Liver (tissue), 9 donors: Measurements from ENCODE around the gene NDUFS1. TPM values are rescaled to one million over a fixed set of nuclear protein-coding genes. Genes with fewer than 3 reads are reported as not detected.

Experiments used
- DNase-seq: peaks from one replicate; pipeline ENCODE4 v3.0.0-alpha.2; 2017; ENCODE audit warnings: low spot score
- H3K27ac ChIP-seq, 2 donors: one replicate each; pipeline ENCODE4 v1.7.0; 2013; ENCODE audit warnings: inconsistent platforms in 2 of 2, low read length in 2 of 2, control low read depth in 1 of 2, low read depth in 1 of 2, mild to moderate bottlenecking in 1 of 2
- H3K27me3 ChIP-seq, 4 donors: one replicate each; pipeline versions ENCODE4 v1.6.1 to v1.7.0; 2013; ENCODE audit warnings: low read length in 3 of 4, inconsistent platforms in 1 of 4, mild to moderate bottlenecking in 1 of 4, moderate library complexity in 1 of 4; ENCODE audit not compliant: control insufficient read depth in 4 of 4, insufficient read depth in 4 of 4
- H3K36me3 ChIP-seq, 4 donors: one replicate each; pipeline versions ENCODE4 v1.6.1 to v1.7.0; 2013; ENCODE audit warnings: low read length in 3 of 4, mild to moderate bottlenecking in 3 of 4, low read depth in 1 of 4, moderate library complexity in 1 of 4; ENCODE audit not compliant: control insufficient read depth in 4 of 4, insufficient read depth in 3 of 4
- H3K4me1 ChIP-seq, 4 donors: one replicate each; pipeline versions ENCODE4 v1.6.1 to v1.7.0; 2013; ENCODE audit warnings: low read length in 3 of 4, mild to moderate bottlenecking in 3 of 4, moderate library complexity in 1 of 4; ENCODE audit not compliant: control insufficient read depth in 4 of 4, insufficient read depth in 4 of 4
- H3K4me3 ChIP-seq, 3 donors: one replicate each; pipeline versions ENCODE4 v1.6.1 to v1.7.0; 2013; ENCODE audit warnings: low read length in 3 of 3, control low read depth in 1 of 3, low read depth in 1 of 3, mild to moderate bottlenecking in 1 of 3
- H3K9ac ChIP-seq, 2 donors: one replicate each; pipeline ENCODE4 v1.7.0; 2013; ENCODE audit warnings: low read length in 2 of 2, mild to moderate bottlenecking in 2 of 2, moderate library complexity in 2 of 2, control low read depth in 1 of 2, low read depth in 1 of 2
- H3K9me3 ChIP-seq, 4 donors: one replicate each; pipeline versions ENCODE4 v1.6.1 to v1.7.0; 2013; ENCODE audit warnings: low read length in 3 of 4; ENCODE audit not compliant: control insufficient read depth in 4 of 4
- CTCF ChIP-seq: fragments of 150-350 bp; IDR thresholded peaks from 2 replicates; pipeline ENCODE4 v1.5.1; 2017; ENCODE audit warnings: improper control_type of control experiment, low read depth, low read length; ENCODE audit not compliant: missing input control
- EGR1 ChIP-seq, 2 donors: IDR thresholded peaks; 2 replicates each; pipeline ENCODE4 v1.6.1; 2016 to 2018; ENCODE audit warnings: antibody characterized with exemption in 2 of 2, low read depth in 2 of 2
- FOXA1 ChIP-seq: IDR thresholded peaks from 2 replicates; pipeline ENCODE4 v1.6.1; 2016; ENCODE audit warnings: antibody characterized with exemption
- FOXA2 ChIP-seq: IDR thresholded peaks from 2 replicates; pipeline ENCODE4 v1.6.1; 2016; ENCODE audit warnings: antibody characterized with exemption
- GABPA ChIP-seq, 2 donors: IDR thresholded peaks in 1 of 2; conservative IDR thresholded peaks in 1 of 2; 2 replicates each; pipeline ENCODE4 v1.6.1; 2016; ENCODE audit warnings: antibody characterized with exemption in 2 of 2, mild to moderate bottlenecking in 1 of 2, moderate library complexity in 1 of 2
- HNF4A ChIP-seq, 2 donors: conservative IDR thresholded peaks; 2 replicates each; pipeline ENCODE4 v1.6.1; 2016; ENCODE audit warnings: antibody characterized with exemption in 2 of 2, mild to moderate bottlenecking in 2 of 2
- HNF4G ChIP-seq: IDR thresholded peaks from 2 replicates; pipeline ENCODE4 v1.6.1; 2016; ENCODE audit warnings: antibody characterized with exemption
- JUND ChIP-seq, 2 donors: IDR thresholded peaks; 2 replicates each; pipeline ENCODE4 v1.6.1; 2016; ENCODE audit warnings: antibody characterized with exemption in 2 of 2
- NR2F2 ChIP-seq: IDR thresholded peaks from 2 replicates; pipeline ENCODE4 v1.6.1; 2016; ENCODE audit warnings: antibody characterized with exemption
- RAD21 ChIP-seq, 2 donors: IDR thresholded peaks; 2 replicates each; pipeline ENCODE4 v1.6.1; 2016; ENCODE audit warnings: antibody characterized with exemption in 2 of 2, mild to moderate bottlenecking in 2 of 2
- REST ChIP-seq: IDR thresholded peaks from 2 replicates; pipeline ENCODE4 v1.6.1; 2016; ENCODE audit warnings: antibody characterized with exemption, mild to moderate bottlenecking
- RXRA ChIP-seq, 2 donors: IDR thresholded peaks; 2 replicates each; pipeline ENCODE4 v1.6.1; 2017 to 2018; ENCODE audit warnings: antibody characterized with exemption in 2 of 2, mild to moderate bottlenecking in 1 of 2
- SP1 ChIP-seq: IDR thresholded peaks from 2 replicates; pipeline ENCODE4 v1.6.1; 2018; ENCODE audit warnings: antibody characterized with exemption, mild to moderate bottlenecking
- TAF1 ChIP-seq: conservative IDR thresholded peaks from 2 replicates; pipeline ENCODE4 v1.6.1; 2016; ENCODE audit warnings: antibody characterized with exemption, mild to moderate bottlenecking
- YY1 ChIP-seq: IDR thresholded peaks from 2 replicates; pipeline ENCODE4 v1.6.1; 2016; ENCODE audit warnings: antibody characterized with exemption, mild to moderate bottlenecking
- WGBS: extraction: QIAGEN DNeasy Blood & Tissue Kit; methylation state at CpG from one replicate; pipeline ENCODE4 v1.1.7; 2013; 5-methylcytosine and 5-hydroxymethylcytosine counted together
- polyA plus RNA-seq, 2 donors: library from polyadenylated mRNA; stranded (reverse) in 1 of 2; unstranded in 1 of 2; fragments of 200-250 nt in 1 of 2; fragments of >200 nt in 1 of 2; fragmentation: Nextera tagmentation in 1 of 2; extraction: Ambion mirVana in 1 of 2; gene quantifications; one replicate each; pipeline versions ENCODE4 v1.2.1 to v1.2.3, GENCODE V29; 2013 to 2015
- total RNA-seq, 2 donors: library from RNA; depleted of rRNA; stranded (reverse); fragments of >200 nt; gene quantifications; one replicate each; pipeline ENCODE4 v1.2.3, GENCODE V29; 2014
- TF ChIP-seq, protein P1 (sequence below): IDR thresholded peaks from 2 replicates; pipeline ENCODE4 v1.6.1; 2016; ENCODE audit warnings: antibody characterized with exemption
- donor health status: healthy.
- donor health status: healthy.
- donor health status: healthy.
- donor health status: healthy.
- donor health status: healthy.

Gene NDUFS1
- total and polyA plus RNA-seq, 4 donors, result 39.7 to 167 (median 83.2) TPM

GRCh38 chr2:206176901-206177300 is 17.7 kb upstream of the NDUFS1 start:
- TF ChIP-seq, protein P1, sequence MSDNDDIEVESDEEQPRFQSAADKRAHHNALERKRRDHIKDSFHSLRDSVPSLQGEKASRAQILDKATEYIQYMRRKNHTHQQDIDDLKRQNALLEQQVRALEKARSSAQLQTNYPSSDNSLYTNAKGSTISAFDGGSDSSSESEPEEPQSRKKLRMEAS, result no peak
- no peak for TF ChIP-seq CTCF
- no peak for TF ChIP-seq EGR1 (IDR thresholded peaks at IDR 0.05; ENCODE audit: low read depth in 2 of 2)
- TF ChIP-seq NR2F2, result no peak
- no peak for TF ChIP-seq HNF4G
- TF ChIP-seq GABPA (IDR thresholded peaks at IDR 0.05 in 1 of 2, conservative IDR thresholded peaks at IDR 0.05 in 1 of 2), result no peak
- no peak for TF ChIP-seq HNF4A (conservative IDR thresholded peaks at IDR 0.05)
- no peak for TF ChIP-seq SP1
- no peak for TF ChIP-seq REST
- TF ChIP-seq RXRA (IDR thresholded peaks at IDR 0.05), result no peak
- no peak for TF ChIP-seq RAD21 (IDR thresholded peaks at IDR 0.05)
- no peak for TF ChIP-seq JUND (IDR thresholded peaks at IDR 0.05)
- no peak for TF ChIP-seq YY1
- TF ChIP-seq FOXA2, result no peak
- no peak for TF ChIP-seq FOXA1
- Histone ChIP-seq H3K9ac (no peak overlapping the region), H3K36me3 (no peaks in the 10 kb centered on the region), H3K27me3 (no peaks in the 10 kb centered on the region), H3K4me3 (no peak overlapping the region), H3K4me1 (no peaks in the 10 kb centered on the region), H3K9me3 (no peaks in the 10 kb centered on the region), H3K27ac (no peak overlapping the region)
- DNase-seq, result no peak
- WGBS, result 68% methylated on average over 3 of the region's 3 CpGs

DNA sequence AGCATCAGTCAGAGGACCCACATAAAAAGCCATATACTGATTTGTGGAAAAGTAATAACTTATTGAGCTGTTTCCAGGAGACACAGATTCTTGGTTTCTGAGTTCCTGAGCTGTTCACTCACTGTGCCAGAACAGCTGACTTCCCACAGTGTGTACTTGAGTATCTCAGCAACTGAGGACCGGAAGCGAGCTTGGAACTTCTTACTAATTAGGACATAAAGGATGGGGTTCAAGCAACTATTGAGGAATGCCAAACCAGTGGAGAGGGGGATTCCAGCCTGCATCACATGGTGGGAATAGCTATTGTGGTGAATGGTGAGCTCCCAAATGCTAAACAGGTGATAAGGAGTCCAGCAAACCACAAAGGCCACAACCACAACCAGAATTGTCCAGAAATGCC is 16.9 kb upstream of the NDUFS1 start:
- H3K27ac ChIP-seq, result no peak overlapping the region
- 90% methylated on average over 2 of the region's 2 CpGs for whole genome bisulfite sequencing
- H3K27me3 ChIP-seq, result no peaks in the 10 kb centered on the region
- TF ChIP-seq SP1 (no peak), REST (no peak), HNF4A (conservative IDR thresholded peaks at IDR 0.05) (no peak), RXRA (IDR thresholded peaks at IDR 0.05) (no peak), FOXA2 (no peak), JUND (IDR thresholded peaks at IDR 0.05) (no peak), GABPA (IDR thresholded peaks at IDR 0.05 in 1 of 2, conservative IDR thresholded peaks at IDR 0.05 in 1 of 2) (no peak), TAF1 (no peak), EGR1 (IDR thresholded peaks at IDR 0.05; ENCODE audit: low read depth in 2 of 2) (no peak), NR2F2 (no peak), HNF4G (no peak), FOXA1 (no peak), RAD21 (IDR thresholded peaks at IDR 0.05) (no peak), CTCF (no peak)
- TF ChIP-seq, protein P1, result no peak
- H3K9me3 ChIP-seq, result no peaks in the 10 kb centered on the region
- H3K4me1 ChIP-seq, result no peaks in the 10 kb centered on the region
- H3K36me3 ChIP-seq, result no peaks in the 10 kb centered on the region
- H3K4me3 ChIP-seq, result no peak overlapping the region
- DNase-seq, result no peak
- H3K9ac ChIP-seq, result no peak overlapping the region
